Endothelial cell of coronary artery (primary cell): ENCODE data around the gene PDCD10. TPM values are rescaled to one million over a fixed set of nuclear protein-coding genes. Genes with fewer than 3 reads are reported as not detected.

Experiments
- total RNA-seq: library from RNA; depleted of rRNA; stranded (reverse); fragments of >200 nt; gene quantifications from 2 replicates; pipeline ENCODE4 v1.2.3, GENCODE V29; 2014

Gene PDCD10
- 57.8 and 63.4 TPM in 2 replicates for total RNA-seq

DNA sequence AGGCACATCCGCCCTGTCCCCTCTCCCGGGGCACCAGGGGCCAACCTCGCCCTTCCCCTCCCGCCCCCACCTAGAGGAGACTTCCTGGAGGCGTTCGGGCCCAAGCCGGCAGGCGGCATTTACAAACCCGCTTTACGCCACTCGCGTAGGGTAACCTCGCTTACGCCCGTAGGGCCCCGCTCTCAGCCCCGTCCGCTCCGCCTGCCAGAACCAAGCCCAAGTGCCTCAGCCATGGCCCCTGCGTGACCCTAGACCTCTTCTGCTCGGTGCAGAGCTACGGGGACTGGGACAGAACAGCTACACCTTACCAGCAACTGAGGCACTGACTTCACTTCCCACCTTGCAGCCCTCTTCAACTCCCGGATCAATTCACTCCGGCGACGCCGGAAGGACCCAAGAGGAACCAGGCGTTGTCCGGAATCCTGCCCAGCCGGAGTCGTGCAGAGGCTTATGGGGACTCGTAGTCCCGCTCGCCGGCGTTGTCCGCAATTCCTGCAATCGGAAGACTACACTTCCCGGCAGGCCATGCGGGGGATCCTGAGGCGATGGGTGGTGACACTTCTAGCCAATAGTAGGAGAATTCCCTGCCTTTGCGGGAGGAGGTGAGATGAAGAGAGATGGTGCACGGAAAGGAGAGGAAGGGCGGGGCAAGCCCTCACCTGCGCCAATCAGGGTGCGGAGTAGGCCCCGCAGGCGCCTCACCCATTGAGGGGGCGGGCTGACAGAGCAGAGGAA lies at the start of gene PDCD10:
Gene PDCD10, minus strand, starts transcription at position 395 of the 735 bp plus-strand sequence. CDS start 14,735 bp downstream, outside the sequence.

DNA sequence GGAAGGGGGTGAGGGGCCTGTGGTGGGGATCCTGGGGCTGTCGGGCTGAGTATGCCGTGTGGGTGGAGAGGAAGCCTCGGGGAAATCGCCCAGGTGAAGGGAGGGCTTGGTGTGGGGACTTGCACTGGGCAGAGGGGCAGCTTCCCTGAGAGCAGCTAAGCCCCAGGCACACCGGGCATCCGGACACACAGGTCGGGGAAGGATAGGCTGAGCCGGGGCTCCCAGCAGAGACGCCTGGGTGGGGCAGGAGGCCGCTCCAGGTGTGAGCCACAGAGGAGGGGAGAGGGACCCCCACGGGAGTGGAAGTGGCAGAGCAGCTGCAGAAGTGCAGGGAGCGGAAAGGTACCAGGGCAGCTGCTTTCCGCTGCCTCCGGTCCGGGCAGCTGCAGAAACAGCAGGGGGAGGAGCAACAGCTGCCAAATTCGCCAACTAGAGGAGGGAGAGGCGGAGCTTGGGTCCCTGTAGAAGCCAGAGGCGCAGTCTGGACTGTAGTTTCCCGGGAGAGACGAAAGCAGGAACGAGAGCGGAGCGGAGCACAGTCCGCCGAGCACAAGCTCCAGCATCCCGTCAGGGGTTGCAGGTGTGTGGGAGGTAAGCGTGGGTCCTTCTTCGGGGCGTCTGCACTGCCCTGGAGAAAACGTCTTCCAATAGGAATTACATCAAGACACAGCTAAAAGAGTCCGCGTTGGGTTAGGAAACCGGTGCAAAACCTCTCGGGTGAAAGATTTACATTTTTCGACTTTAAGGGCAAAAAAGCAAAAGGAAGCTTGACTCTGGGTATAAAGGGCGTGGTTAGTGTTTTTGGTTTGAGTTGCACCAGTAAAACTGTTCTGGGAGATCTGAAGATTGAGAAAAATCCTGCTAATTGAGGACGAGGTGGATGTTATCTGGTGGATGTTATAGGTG lies 794 bp upstream of the PDCD10 start, which contains the start of gene SERPINI1:
Gene SERPINI1, plus strand, starts transcription at position 489 of the 906 bp plus-strand sequence. CDS start 53,408 bp downstream, outside the sequence.

DNA sequence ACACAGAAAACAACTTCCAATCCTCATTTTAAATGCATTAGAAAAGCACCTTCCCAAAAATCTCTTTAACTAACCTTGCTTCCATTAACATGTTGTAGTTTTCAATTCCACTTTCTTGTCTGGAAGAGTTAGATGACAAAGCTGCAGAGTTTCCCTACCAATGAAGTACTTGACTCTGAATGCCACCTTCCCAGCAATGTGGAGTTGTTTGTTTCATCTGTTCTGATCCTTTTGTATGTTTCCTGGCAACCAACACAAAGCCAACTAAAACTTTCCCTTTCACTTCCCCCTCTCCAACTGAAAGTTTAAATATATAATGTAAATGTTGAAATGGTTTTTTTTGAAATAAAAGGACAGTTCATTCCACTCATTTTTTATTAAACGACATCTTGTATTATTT lies 80.9 kb downstream of the PDCD10 start, which contains the start of gene WDR49:
Gene WDR49, minus strand, starts transcription at position 183 of the 400 bp plus-strand sequence. CDS start 517 bp downstream, outside the sequence.

Other genes with a start within 250 kb of the PDCD10 start
- gene WDR49, start 81.0 kb downstream of the PDCD10 start, total RNA-seq: 0.27 TPM in 1 of 2 replicates, not detected in the other
- 0.36 and 0.38 TPM in 2 replicates for gene SERPINI1, start 829 bp upstream of the PDCD10 start, total RNA-seq